Upper lobe of left lung (tissue), 6 donors: ENCODE results near the gene CLMN. TPM values are rescaled to one million over a fixed set of nuclear protein-coding genes. Genes with fewer than 3 reads are reported as not detected.
"Not testable (repeated sequence)": the region's sequence is repeated elsewhere in the genome, so short reads cannot be mapped to it uniquely, and the experiment has no call there.

Experiments used
- ATAC-seq, 2 donors: fragments of 200-7000 bp; cut with Tn5 transposase; one replicate each; pipeline ENCODE4 v1.9.1; 2022; ENCODE audit warnings: mild to moderate bottlenecking in 2 of 2, moderate library complexity in 2 of 2; ENCODE audit not compliant: low FRiP score in 2 of 2
- DNase-seq, 2 donors: peaks; one replicate each; pipeline ENCODE4 v3.0.0-alpha.2; 2019 to 2020
- H3K27ac ChIP-seq, 4 donors: fragments of 200-600 bp; sonication (generic); one replicate each; pipeline ENCODE4 v1.5.1; 2016 to 2019
- H3K27me3 ChIP-seq, 4 donors: fragments of 200-600 bp; sonication (generic); one replicate each; pipeline ENCODE4 v1.5.1; 2017 to 2019
- H3K36me3 ChIP-seq, 4 donors: fragments of 200-600 bp; sonication (generic); one replicate each; pipeline ENCODE4 v1.5.1; 2016 to 2019
- H3K4me1 ChIP-seq, 4 donors: fragments of 200-600 bp; sonication (generic); one replicate each; pipeline ENCODE4 v1.5.1; 2018 to 2019
- H3K4me3 ChIP-seq, 4 donors: fragments of 200-600 bp; sonication (generic); one replicate each; pipeline ENCODE4 v1.5.1; 2017 to 2019; ENCODE audit warnings: mild to moderate bottlenecking in 2 of 4, moderate library complexity in 1 of 4
- H3K9me3 ChIP-seq, 4 donors: fragments of 200-600 bp; sonication (generic); one replicate each; pipeline ENCODE4 v1.5.1; 2018 to 2019
- EP300 ChIP-seq, 4 donors: sonication (generic); formaldehyde crosslinking; IDR thresholded peaks; one replicate each; pipeline ENCODE4 v1.5.1; 2017; ENCODE audit warnings: antibody characterized with exemption in 4 of 4, control low read depth in 2 of 4
- POLR2A ChIP-seq, 4 donors: fragments of 450-650 bp; IDR thresholded peaks; one replicate each; pipeline ENCODE4 v1.5.1; 2016 to 2017; ENCODE audit warnings: antibody characterized with exemption in 4 of 4, mild to moderate bottlenecking in 2 of 4
- POLR2AphosphoS5 ChIP-seq, 2 donors: sonication (generic); formaldehyde crosslinking; IDR thresholded peaks; one replicate each; pipeline ENCODE4 v1.5.1; 2017; ENCODE audit warnings: antibody characterized with exemption in 2 of 2
- WGBS, 2 donors: methylation state at CpG; one replicate each; pipeline ENCODE4 v1.1.5; 2017 to 2018; 5-methylcytosine and 5-hydroxymethylcytosine counted together
- total RNA-seq, 6 donors: library from RNA; depleted of rRNA in 4 of 6; stranded (reverse); fragments of >200 nt in 4 of 6; gene quantifications; one replicate each; pipeline versions ENCODE4 v1.1.0 to v1.2.1, GENCODE V29; 2016 to 2021
- TF ChIP-seq, protein P1 (sequence below), 6 experiments: fragments of 450-650 bp in 4 of 6; fragments of 200-600 bp in 2 of 6; sonication (generic) in 2 of 6; IDR thresholded peaks; one replicate each; pipeline ENCODE4 v1.5.1; 2016 to 2019; ENCODE audit warnings: antibody characterized with exemption in 6 of 6
- donor health status: DM: no; HTN: no; CAD: no; lungs with moderate emphysema.
- donor health status: DM: no; HTN: yes; CAD: no; lungs with severe emphysema.

The CLMN gene
- total RNA-seq, 6 donors from 2014 or later, result 9.7 to 35.5 (median 18.8) TPM

GRCh38 chr14:95208598-95208997, 111.1 kb downstream of the CLMN start:
- Histone ChIP-seq H3K9me3 (peaks cover 0 to 10% (median 5%) of the 10 kb centered on the region in 4 donors), H3K27me3 (no peaks in the 10 kb centered on the region), H3K36me3 (no peaks in the 10 kb centered on the region), H3K4me3 (no peak overlapping the region), H3K27ac (no peak overlapping the region), H3K4me1 (no peaks in the 10 kb centered on the region)
- DNase-seq (no peak), ATAC-seq (no peak)
- WGBS, 2 donors, result 72 to 87% methylated on average over 6 of the region's 6 CpGs
- no peak for TF ChIP-seq EP300 (IDR thresholded peaks at IDR 0.05)
- TF ChIP-seq, protein P1, sequence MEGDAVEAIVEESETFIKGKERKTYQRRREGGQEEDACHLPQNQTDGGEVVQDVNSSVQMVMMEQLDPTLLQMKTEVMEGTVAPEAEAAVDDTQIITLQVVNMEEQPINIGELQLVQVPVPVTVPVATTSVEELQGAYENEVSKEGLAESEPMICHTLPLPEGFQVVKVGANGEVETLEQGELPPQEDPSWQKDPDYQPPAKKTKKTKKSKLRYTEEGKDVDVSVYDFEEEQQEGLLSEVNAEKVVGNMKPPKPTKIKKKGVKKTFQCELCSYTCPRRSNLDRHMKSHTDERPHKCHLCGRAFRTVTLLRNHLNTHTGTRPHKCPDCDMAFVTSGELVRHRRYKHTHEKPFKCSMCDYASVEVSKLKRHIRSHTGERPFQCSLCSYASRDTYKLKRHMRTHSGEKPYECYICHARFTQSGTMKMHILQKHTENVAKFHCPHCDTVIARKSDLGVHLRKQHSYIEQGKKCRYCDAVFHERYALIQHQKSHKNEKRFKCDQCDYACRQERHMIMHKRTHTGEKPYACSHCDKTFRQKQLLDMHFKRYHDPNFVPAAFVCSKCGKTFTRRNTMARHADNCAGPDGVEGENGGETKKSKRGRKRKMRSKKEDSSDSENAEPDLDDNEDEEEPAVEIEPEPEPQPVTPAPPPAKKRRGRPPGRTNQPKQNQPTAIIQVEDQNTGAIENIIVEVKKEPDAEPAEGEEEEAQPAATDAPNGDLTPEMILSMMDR (IDR thresholded peaks at IDR 0.05), result no peak
- no peak for TF ChIP-seq POLR2A (IDR thresholded peaks at IDR 0.05)
- no peak for TF ChIP-seq POLR2AphosphoS5 (IDR thresholded peaks at IDR 0.05)

DNA sequence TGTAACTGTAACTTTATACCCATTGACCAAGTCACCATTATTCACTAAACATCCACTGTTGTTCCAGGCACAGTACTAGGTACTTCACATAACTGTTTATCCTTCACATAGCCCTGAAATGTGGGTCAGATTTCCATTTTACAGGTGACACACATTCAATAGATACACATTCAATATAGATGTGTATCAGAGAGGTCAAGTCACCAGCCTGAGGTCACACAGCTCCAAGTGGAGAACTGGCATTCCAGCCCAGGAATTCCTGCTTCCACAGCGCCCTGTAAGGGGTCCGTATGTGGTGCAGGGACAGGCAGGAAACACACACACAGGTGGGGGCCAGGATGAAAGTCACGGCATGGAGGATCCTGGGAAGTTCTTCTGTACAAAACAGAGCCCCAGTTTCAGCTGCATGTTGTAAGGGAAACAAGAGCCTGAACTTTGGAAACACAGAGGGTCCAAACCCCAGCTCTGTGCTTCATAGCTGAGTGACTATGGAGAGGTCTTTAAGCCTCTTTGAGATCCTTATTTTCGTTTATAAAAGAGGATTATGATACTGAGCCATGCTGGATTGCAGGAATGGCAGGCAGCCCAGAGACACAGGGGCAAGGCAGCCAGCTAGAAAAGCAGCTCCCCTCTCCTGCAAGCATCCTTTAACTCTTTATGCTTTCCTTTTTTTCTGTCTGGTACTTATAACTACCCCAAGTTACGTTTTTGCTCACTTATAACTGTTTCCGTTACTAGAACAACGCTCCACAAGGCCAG, 112.1 kb downstream of the CLMN start:
- no peaks in the 10 kb centered on the region for H3K27me3 ChIP-seq
- no peaks in the 10 kb centered on the region for H3K4me1 ChIP-seq
- H3K36me3 ChIP-seq, result peaks cover 0 to 8% (median 0%) of the 10 kb centered on the region in 4 donors
- no peak for TF ChIP-seq POLR2A (IDR thresholded peaks at IDR 0.05)
- WGBS, 2 donors, result 60 to 68% methylated on average over 6 to 7 of the region's 7 CpGs
- no peak overlapping the region for H3K4me3 ChIP-seq
- DNase-seq (no peak), ATAC-seq (no peak)
- H3K27ac ChIP-seq, result no peak overlapping the region
- H3K9me3 ChIP-seq, result peaks cover 0 to 10% (median 5%) of the 10 kb centered on the region in 4 donors

DNA sequence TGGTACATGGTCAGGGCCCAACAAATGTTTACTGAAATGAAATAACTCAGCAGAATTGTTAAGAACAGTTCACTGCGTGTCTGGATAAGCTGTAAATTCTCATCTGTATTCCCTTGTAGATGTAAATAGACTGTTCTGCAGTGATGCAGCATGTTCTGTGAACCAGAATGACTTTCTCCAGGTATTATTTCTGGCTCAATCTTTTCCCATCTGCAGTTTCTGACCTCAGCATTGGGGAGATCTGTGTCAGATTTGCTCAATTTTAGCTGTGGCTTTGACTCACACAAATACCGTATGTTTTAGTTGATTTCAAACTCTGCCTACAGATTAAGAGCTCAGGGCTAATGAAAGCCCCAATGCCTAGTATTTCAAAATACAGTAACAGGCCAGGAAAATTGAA, 113.2 kb downstream of the CLMN start:
- H3K36me3 ChIP-seq, result peaks cover 0 to 13% (median 0%) of the 10 kb centered on the region in 4 donors
- 79 to 85% methylated on average over 2 of the region's 2 CpGs for WGBS, 2 donors
- DNase-seq, result no peak
- H3K27me3 ChIP-seq, result no peaks in the 10 kb centered on the region
- TF ChIP-seq, protein P1 (IDR thresholded peaks at IDR 0.05), result no peak
- no peak for TF ChIP-seq POLR2A (IDR thresholded peaks at IDR 0.05)
- no peak for TF ChIP-seq POLR2AphosphoS5 (IDR thresholded peaks at IDR 0.05)
- TF ChIP-seq EP300 (IDR thresholded peaks at IDR 0.05), result no peak
- peaks cover 0 to 10% (median 5%) of the 10 kb centered on the region in 4 donors for H3K9me3 ChIP-seq
- H3K27ac ChIP-seq, result no peak overlapping the region
- H3K4me1 ChIP-seq, result no peaks in the 10 kb centered on the region
- no peak for ATAC-seq
- H3K4me3 ChIP-seq, result no peak overlapping the region

- Histone ChIP-seq H3K27me3 (no peaks in the 10 kb centered on the region), H3K27ac (no peak overlapping the region), H3K4me3 (no peak overlapping the region), H3K36me3 (peaks cover 0 to 13% (median 0%) of the 10 kb centered on the region in 4 donors), H3K4me1 (peaks cover 0 to 4% (median 0%) of the 10 kb centered on the region in 4 donors), H3K9me3 (peaks cover 0 to 10% (median 5%) of the 10 kb centered on the region in 4 donors)
- DNase-seq (no peak), ATAC-seq (no peak)
- 92 to 96% methylated on average over 2 of the region's 2 CpGs for WGBS, 2 donors
- no peak for TF ChIP-seq POLR2AphosphoS5 (IDR thresholded peaks at IDR 0.05)
- no peak for TF ChIP-seq EP300 (IDR thresholded peaks at IDR 0.05)
- TF ChIP-seq, protein P1 (IDR thresholded peaks at IDR 0.05), result no peak
- TF ChIP-seq POLR2A (IDR thresholded peaks at IDR 0.05), result no peak
Measured at GRCh38 chr14:95204705-95205104, 115.0 kb downstream of the CLMN start.

- H3K27ac ChIP-seq, H3K4me1 ChIP-seq, H3K4me3 ChIP-seq, DNase-seq, ATAC-seq, H3K27me3 ChIP-seq: not testable (repeated sequence)
- H3K9me3 ChIP-seq, result peaks cover 0 to 10% (median 5%) of the 10 kb centered on the region in 4 donors
- WGBS, 2 donors, result 94 to 97% methylated on average over 2 of the region's 2 CpGs
- peaks cover 0 to 13% (median 0%) of the 10 kb centered on the region in 4 donors for H3K36me3 ChIP-seq
Measured at GRCh38 chr14:95201745-95202144, 118.0 kb downstream of the CLMN start.

GRCh38 chr14:95200404-95200803, 119.3 kb downstream of the CLMN start:
- H3K27ac ChIP-seq, result no peak overlapping the region
- ATAC-seq (peak; percentile 56 to 86), DNase-seq (peak; percentile 63 to 85)
- TF ChIP-seq POLR2AphosphoS5 (IDR thresholded peaks at IDR 0.05) (peak in 1 of 2 donors; percentile 33), EP300 (IDR thresholded peaks at IDR 0.05) (peak in 1 of 4 donors; percentile 70)
- TF ChIP-seq, protein P1 (IDR thresholded peaks at IDR 0.05), result no peak
- peaks cover 0 to 13% (median 0%) of the 10 kb centered on the region in 4 donors for H3K36me3 ChIP-seq
- H3K27me3 ChIP-seq, result no peaks in the 10 kb centered on the region
- H3K9me3 ChIP-seq, result peaks cover 0 to 9% (median 4%) of the 10 kb centered on the region in 4 donors
- 56 to 66% methylated on average over 7 of the region's 7 CpGs for WGBS, 2 donors
- no peak overlapping the region for H3K4me3 ChIP-seq
- peaks cover 0 to 4% (median 0%) of the 10 kb centered on the region in 4 donors for H3K4me1 ChIP-seq
